ENCODE results near the gene PGM5.

PGM5 gene

GRCh38 chr9:68496356-68496755 is 139.9 kb downstream of the PGM5 start:
- no peak for DNase-seq (ENCODE audit: low read depth in 3 of 3)

- no peak for DNase-seq (ENCODE audit: low read depth in 3 of 3)
Measured at GRCh38 chr9:68497629-68498028, 141.2 kb downstream of the PGM5 start.

GRCh38 chr9:68498816-68499215 is 142.4 kb downstream of the PGM5 start:
- DNase-seq (ENCODE audit: low read depth in 3 of 3) = no peak

- no peak for DNase-seq (ENCODE audit: low read depth in 3 of 3)
Measured at GRCh38 chr9:68500457-68501381, 144.3 kb downstream of the PGM5 start.

- no peak for DNase-seq (ENCODE audit: low read depth in 3 of 3)
Measured at GRCh38 chr9:68502279-68502678, 145.9 kb downstream of the PGM5 start.

- DNase-seq (ENCODE audit: low read depth in 3 of 3) = no peak
Measured at GRCh38 chr9:68505681-68506409, 149.4 kb downstream of the PGM5 start.

GRCh38 chr9:68506551-68506950 is 150.1 kb downstream of the PGM5 start:
- DNase-seq (ENCODE audit: low read depth in 3 of 3) = no peak

GRCh38 chr9:68507130-68507805 is 150.9 kb downstream of the PGM5 start:
- no peak for DNase-seq (ENCODE audit: low read depth in 3 of 3)

- no peak for DNase-seq (ENCODE audit: low read depth in 3 of 3)
Measured at GRCh38 chr9:68507806-68508145, 151.4 kb downstream of the PGM5 start.

- DNase-seq (ENCODE audit: low read depth in 3 of 3) = no peak
Measured at GRCh38 chr9:68508547-68508946, 152.1 kb downstream of the PGM5 start.

- no peak for DNase-seq (ENCODE audit: low read depth in 3 of 3)
Measured at GRCh38 chr9:68509689-68510088, 153.3 kb downstream of the PGM5 start.

- no peak for DNase-seq (ENCODE audit: low read depth in 3 of 3)
Measured at GRCh38 chr9:68513385-68513784, 157.0 kb downstream of the PGM5 start.

- DNase-seq (ENCODE audit: low read depth in 3 of 3) = no peak
Measured at GRCh38 chr9:68513981-68514380, 157.6 kb downstream of the PGM5 start.

- DNase-seq (ENCODE audit: low read depth in 3 of 3) = no peak
Measured at GRCh38 chr9:68515326-68516017, 159.1 kb downstream of the PGM5 start.

GRCh38 chr9:68522131-68522530 is 165.7 kb downstream of the PGM5 start:
- DNase-seq (ENCODE audit: low read depth in 3 of 3) = no peak

- DNase-seq (ENCODE audit: low read depth in 3 of 3) = no peak
Measured at GRCh38 chr9:68522954-68523353, 166.5 kb downstream of the PGM5 start.

- no peak for DNase-seq (ENCODE audit: low read depth in 3 of 3)
Measured at GRCh38 chr9:68523367-68523936, 167.0 kb downstream of the PGM5 start.

GRCh38 chr9:68530618-68531017 is 174.2 kb downstream of the PGM5 start:
- no peak for DNase-seq (ENCODE audit: low read depth in 3 of 3)

GRCh38 chr9:68532131-68532530 is 175.7 kb downstream of the PGM5 start:
- no peak for DNase-seq (ENCODE audit: low read depth in 3 of 3)

GRCh38 chr9:68533678-68534077 is 177.3 kb downstream of the PGM5 start:
- DNase-seq (ENCODE audit: low read depth in 3 of 3) = no peak

GRCh38 chr9:68536876-68537615 is 180.6 kb downstream of the PGM5 start:
- DNase-seq (ENCODE audit: low read depth in 3 of 3) = no peak

Measured in stimulated activated CD4-positive, alpha-beta T cell treated with anti-CD3 and anti-CD28 coated beads, TNF-alpha, amount 100 ng/mL, for 4 hours (primary cell).